K562 treated with DMSO at 1 percent for 12 hours (cell line): ENCODE data around the gene GPX8. TPM values are rescaled to one million over a fixed set of nuclear protein-coding genes. Genes with fewer than 3 reads are reported as not detected.

Experiments
- total RNA-seq: library from RNA; unstranded; fragments of 300-600 nt; gene quantifications from 2 replicates; pipeline ENCODE4 v1.2.3, GENCODE V29; 2022; ENCODE audit not compliant: insufficient read depth

GPX8 gene, protein sequence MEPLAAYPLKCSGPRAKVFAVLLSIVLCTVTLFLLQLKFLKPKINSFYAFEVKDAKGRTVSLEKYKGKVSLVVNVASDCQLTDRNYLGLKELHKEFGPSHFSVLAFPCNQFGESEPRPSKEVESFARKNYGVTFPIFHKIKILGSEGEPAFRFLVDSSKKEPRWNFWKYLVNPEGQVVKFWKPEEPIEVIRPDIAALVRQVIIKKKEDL
- 1.6 and 1.9 TPM in 2 replicates for total RNA-seq

DNA sequence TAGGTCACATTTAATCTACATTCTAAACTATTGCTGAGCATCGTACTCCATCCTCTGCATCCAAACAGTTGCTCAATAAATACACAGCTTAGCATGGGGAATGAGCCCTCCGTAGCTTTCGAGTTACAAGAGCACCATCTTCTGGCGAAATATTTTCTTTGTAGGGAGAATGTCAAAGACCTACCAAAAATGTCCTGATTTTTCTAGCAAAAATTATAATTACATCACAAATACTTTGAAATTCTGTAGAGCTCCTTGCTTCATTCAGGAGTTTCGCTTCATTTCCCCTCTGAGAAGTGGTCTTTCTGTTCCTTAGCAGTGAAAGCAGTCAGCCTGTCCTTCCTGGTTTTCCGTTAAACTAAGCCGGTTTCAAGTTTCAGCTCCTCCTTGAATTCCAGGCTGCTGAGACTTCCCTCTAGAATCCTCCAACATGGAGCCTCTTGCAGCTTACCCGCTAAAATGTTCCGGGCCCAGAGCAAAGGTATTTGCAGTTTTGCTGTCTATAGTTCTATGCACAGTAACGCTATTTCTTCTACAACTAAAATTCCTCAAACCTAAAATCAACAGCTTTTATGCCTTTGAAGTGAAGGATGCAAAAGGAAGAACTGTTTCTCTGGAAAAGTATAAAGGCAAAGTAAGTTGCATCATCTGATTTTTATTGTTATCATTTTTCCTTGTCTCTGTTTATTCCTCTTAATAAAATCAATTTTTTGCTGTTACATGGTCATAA, at the start of gene GPX8:
TSS of gene GPX8 (plus strand) at position 409 of the 730 bp plus-strand sequence. CDS start at position 431, 22 bp downstream.

DNA sequence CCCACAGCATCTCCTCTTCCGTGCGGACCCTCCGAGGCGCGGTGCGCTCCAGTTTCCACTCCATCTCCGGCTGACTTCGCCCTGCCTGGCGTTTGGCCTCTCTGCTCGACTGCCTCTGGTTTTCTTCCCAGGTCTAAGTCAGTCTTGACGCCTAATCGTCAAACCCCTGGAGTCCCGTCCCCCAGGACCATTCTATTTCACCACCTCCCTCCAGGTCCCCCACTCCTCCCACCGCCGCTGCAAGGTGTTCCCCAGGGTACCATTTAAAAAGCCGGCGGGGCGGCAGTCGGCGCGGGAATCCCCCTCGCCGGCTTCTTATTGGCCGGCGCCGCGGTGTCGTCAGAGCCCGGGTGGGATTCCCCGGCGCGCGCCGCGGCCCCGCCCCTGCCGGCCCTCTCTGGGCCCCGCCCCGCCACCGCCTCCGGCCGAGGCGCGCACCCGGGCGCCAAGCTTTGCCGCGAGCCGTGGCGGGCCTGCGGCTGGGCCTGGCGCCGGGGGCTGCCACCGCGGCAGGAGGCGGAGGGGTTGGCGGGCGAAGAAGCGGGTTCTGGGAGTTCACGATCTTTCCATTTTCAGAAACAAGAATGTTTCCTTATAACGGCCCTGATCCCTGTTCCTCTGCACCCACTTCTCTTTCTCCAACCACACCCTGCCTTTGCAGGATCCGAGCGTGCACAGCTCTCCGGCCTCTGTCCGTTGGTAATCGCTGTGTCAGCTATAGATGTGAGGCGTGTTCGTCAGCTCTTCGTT, 13.1 kb downstream of the GPX8 start, which contains the start of gene CDC20B:
TSS of gene CDC20B (minus strand) at position 241 of the 750 bp plus-strand sequence. CDS start at position 64, 177 bp downstream.

Other genes starting within 250 kb of the GPX8 start
- gene ESM1, start 174.6 kb upstream of the GPX8 start, total RNA-seq = not detected in 2 replicates
- gene GZMK, start 135.9 kb upstream of the GPX8 start, total RNA-seq = not detected in 2 replicates
- gene GZMA, start 57.5 kb upstream of the GPX8 start, total RNA-seq = not detected in 2 replicates
- not detected in 2 replicates for gene CDC20B, start 13.0 kb downstream of the GPX8 start, total RNA-seq
- gene MCIDAS, start 67.1 kb downstream of the GPX8 start, total RNA-seq = 1.0 TPM in 1 of 2 replicates, not detected in the other
- 4.8 and 5.4 TPM in 2 replicates for gene CCNO, start 73.4 kb downstream of the GPX8 start, total RNA-seq
- gene DHX29, start 147.5 kb downstream of the GPX8 start, total RNA-seq = 8.5 and 20.9 TPM in 2 replicates
- 19.9 and 47.5 TPM in 2 replicates for gene MTREX, start 147.8 kb downstream of the GPX8 start, total RNA-seq